GM19463 (cell line): Measurements from ENCODE around the gene TXK.
A peak's percentile ranks its signal among the peaks of the same experiment; 100 is the strongest.

Experiments
- ATAC-seq: cut with Tn5 transposase; IDR thresholded peaks from one replicate; pipeline ENCODE4 v1.9.1; 2021; ENCODE audit warnings: mild to moderate bottlenecking, moderate library complexity; ENCODE audit not compliant: unreplicated experiment

The TXK gene

DNA sequence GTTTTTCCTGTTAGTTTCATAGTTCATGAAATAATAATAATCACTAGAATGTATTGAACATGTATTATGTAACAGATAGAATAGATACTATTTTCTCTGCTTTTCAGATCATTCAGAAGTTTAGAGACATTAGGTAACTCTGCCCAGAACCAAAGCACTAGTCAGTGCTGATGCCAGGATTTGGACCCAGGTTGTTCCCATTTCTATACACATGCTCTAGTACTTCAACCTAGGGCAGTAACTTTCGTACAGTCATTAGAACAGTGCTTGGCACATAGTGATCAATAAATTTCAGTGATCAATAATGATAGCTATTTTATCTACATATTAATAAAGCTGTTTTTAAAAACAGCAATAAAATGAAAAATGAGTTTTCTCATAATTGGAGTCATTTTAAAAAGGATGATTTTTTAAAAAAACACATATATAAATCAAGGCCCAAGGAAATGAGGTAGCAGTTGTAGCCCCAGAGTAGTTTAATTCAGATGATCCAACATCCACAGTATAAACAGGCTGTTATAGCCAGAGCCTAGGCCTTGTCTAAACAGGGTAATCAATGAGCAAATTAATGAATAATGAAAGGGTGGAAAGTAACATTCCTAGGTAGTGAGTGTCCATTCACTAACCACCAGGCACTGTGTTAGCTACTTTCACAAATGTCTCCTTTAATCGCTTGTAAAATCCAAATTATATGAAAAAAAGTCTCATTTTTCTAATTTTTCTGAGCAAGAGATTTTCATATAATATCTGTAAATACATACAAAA is 25.6 kb downstream of the TXK start:
- no peak for ATAC-seq

DNA sequence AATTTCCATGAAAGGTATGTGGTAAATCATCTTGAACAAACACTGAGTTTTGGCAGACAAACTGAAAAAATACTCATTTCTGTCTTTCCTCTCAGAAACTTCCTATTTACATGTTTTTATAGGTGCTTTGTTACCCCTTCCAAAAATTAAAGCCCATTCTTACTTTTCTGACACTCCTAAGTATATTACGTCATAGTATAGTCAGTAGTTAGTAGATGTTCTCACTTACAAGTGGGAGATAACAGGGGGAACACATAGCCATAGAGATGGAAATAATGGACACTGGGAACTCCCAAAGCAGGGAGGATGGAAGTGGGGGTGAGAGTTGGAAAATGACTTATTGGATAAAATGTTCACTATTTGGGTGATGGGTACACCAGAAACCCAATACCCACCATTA is 28.8 kb downstream of the TXK start:
- no peak for ATAC-seq

DNA sequence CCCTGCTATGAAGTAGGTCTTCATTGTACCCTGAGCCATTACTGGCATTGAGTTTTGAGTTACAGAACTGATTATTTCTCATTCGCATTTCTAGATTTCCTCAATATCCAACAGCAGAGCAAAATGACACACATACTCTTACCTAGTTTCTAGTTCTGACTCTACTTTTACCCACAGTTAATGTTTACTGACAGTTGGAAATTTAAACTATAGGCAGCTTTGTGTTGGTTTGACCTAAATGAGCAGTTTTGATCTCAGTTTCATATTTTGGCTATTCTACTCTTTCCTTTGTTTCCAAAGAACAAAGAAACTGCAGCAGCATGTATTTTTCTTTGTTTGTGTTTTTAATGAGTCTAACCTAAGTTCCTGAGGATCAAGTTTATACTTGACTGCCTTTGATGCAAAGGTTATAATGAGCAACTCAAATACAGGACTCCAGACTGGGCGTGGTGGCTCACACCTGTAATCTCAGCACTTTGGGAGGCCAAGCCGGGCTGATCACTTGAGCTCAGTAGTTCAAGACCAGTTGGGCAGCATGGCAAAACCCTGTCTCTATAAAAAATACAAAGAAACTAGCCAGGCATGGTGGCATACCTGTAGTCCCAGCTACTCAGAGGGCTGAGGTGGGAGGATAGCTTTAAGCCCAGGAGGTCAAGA is 30.4 kb downstream of the TXK start:
- ATAC-seq, result peak; percentile 88

DNA sequence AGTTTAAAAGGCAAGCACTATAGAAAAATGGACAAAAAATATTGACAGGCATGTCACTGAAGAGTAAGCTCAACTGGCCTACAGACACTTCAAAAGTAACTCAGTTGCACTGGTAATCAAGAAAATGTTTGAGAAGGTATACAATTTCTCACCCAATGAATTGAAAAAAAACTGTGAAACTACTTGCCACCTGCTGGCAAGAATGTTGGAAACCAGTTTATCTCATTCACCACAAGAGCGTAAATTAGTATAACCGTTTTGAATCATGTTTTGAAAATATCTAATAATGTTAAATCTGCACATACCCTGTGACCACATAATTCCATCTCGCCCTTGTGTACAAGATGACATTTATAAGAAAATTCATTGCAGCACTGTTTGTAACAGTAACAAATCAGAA is 31.7 kb downstream of the TXK start:
- no peak for ATAC-seq

DNA sequence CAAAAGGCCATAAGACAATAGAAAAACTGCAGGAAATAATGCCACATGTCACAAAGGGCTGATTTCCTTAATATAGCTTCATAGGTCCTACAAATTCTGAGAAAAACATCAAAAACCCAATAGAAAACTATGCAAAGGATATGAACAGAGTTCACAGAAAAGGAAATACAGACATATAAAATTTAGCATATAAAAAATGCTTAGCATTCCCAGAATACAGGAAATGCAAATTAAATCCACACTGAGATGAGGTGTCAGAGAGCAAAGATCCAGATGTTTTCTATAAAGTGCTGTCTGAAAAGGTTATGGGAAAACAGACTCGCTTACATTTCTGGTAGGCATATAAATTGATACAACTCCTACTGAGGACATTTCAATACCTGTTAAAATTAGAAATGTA is 33.8 kb downstream of the TXK start:
- ATAC-seq, result no peak

DNA sequence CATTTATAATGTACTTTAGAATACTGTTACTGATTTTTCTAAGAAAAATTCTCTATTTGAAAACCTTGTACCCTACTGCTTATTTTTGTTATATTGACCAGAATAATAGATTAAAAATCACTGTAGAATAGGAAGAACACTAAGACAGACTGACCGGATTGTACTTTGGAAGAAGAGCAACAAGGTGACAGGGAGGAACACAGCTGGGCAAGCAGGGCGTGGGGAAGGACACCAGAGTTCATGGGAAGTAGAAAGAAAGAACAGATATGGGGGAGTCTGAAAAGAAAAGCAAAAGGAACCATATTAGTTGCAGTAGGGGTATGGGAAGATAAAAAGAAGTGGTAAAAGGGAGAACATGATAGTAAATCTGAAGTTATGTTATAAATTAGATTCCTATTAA is 38.6 kb downstream of the TXK start:
- no peak for ATAC-seq

DNA sequence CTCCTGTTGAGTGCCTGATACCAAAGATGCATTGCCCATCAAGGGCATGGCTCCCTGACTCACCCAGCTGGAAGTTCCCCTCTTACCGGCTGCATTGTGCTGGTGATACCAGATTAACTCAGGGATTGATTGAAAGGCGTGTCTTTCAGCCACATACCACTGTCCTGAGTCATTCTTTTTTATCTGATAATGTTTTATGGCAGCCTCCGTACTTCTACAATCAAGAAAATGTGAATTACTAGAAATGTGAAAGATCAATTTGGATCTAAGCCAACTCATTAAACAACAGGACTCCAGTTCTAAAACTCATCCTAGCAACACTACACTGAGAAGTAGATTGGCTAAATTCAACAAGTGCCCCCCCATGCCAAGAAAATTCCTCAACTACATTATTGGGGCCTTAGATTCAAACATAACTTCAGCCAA is 40.0 kb downstream of the TXK start:
- no peak for ATAC-seq

DNA sequence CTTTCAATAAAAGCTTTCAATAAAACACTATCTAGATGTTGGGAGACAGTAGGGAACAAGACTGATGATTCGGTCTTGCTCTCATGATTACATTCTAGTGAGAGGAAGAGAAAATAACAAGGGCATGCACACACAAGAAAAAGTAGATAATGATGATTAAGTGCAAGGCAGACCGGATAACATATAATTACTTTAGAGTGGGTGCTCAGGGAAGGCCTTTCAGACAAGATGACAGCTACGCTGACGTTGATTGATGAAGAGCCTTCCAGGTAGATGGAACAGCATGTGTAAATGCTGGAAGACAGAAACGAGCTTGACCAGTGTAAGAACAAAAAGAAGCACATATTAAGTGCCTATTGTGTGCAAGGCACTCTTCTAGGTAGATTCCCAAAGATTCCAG is 43.4 kb downstream of the TXK start:
- no peak for ATAC-seq

DNA sequence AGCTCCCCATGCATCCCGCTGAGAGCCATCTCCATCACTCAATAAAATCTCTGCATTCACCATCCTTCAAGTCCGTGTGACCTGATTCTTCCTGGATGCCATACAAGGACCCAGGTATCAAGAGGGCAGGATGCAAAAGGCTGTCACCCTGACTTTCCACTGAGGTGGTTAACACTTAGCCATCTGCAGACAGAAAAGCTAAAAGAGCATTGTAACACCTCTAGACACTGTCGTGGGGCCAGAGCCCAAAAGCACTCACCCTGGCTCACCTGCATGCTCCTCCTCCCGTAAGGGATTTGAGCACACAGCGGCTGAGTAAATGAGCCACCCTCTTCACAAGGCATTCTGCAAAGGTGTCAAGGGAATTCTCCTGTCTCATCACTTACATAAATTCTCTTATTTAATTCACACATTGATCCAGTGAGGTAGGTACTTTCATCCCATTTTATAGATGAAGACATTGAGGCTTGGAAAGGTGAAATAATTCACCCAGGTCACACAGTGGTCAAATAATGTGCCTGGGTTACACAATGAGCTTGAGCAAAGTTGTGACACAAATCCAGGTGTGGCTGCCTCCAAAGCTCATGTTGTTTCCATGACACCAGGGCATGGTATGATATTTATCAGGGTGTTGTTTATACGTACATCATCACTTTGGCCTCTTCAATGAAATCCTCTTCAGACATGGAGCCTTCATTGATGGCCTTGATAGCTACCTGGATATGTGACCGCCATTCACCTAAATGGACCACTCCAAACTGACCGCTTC is 48.0 kb downstream of the TXK start:
- no peak for ATAC-seq

DNA sequence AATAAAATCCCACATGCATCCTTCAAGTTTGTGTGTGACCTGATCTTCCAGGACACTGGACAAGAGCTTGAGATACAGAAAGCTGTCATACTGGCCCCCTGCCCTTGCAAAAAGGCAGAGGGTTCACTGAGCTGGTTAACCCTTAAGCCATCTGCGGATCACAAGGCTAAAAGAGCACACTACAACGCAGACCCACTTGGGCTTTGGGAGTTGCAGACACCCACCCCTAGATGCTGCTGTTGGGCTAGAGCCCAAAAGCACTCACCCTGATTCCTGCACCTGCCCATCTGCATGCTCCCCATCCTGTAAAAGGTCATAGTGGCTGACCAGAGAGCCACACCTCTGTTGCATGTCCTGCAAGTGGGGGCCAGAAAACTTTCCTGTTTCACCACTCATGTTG is 51.1 kb downstream of the TXK start:
- no peak for ATAC-seq

DNA sequence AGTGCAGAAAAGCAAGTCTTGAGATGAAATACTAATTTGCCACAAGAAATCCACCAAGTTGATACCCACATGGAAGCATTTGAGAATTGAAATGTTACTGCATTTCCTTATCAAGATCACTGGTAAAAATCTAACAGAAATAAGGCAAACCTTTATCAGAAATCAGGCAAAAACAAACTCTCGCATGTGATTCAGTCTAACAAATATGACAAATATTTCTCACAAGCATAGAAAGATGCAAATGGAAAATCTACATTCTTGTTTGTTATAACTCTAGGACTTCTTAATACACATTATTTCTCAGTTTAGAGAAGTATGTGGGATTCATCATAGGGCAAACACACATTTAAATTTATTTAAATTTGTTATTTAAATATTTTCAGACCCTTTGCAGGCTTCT is 52.9 kb downstream of the TXK start:
- no peak for ATAC-seq

DNA sequence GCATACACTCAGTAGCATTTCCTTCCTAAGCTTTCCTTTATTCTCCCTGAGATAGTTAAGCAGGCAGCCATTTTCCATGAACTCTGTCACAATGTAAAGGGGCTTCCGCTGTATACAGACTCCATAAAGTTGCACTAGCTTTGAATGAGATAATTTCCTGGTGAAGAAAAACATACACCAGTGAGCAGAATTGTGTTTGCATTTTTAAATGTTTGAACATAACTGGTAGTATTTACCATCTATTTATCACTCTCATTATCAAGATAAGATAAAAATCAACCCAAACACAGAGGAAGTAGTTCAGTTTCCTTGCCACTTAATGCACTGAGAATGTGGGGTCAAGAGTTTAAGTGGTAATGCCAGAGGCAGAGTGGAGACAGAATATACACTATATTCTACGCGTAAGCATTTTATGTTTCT is 54.1 kb downstream of the TXK start:
- no peak for ATAC-seq

DNA sequence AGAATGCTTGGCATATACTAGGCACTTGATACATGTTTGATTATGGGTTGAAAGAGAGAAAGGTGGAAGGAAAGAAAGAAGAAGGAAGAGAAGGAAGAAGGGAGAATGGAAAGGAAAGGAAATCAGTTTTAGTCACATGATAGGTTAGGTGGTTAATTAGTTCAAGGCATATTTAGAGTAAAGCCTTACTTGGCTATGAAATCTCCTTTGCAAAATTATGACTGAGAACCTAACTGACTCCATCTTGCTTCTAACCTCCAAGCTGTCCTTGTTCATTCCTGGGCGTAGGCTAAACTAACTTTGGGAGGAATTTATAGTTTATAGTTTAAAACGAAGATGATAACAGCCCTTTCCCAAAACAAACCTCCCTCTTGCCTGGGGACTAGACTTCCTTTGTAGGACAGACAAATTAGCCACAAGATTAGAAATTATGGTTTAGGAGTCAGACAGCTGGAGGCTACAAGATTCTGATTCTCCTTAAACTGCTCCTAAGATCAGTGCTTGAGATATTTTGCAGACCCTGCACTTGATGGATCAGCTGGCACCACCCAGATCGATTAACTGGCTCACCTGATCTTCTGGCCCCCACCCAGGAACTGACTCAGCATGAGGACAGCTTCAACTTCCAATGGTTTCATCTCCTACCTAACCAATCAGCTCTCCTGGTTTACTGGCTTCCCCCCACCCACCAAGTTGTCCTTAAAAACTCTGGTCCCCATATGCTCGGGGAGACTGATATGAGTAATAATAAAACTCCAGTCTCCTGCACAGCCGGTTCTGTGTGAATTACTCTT is 55.0 kb downstream of the TXK start:
- ATAC-seq, result no peak

DNA sequence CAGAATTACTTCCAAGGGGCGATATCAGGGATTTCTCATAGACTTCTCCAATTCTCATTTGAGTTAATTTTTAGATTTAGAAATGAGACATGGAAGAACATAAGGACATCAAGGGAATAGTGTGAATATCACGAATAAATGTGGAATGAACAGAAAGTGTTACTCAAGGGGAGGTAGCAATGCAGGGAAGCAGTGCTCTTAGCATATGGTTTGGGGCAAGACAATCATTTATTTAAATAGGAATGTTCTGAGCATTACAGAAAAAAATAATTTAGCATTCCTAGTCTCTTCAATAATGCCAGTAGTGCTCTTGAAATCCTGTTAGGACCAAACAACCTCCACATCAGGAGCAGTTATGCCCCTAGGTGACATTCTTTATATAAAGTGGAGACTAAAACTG is 55.6 kb downstream of the TXK start:
- no peak for ATAC-seq

DNA sequence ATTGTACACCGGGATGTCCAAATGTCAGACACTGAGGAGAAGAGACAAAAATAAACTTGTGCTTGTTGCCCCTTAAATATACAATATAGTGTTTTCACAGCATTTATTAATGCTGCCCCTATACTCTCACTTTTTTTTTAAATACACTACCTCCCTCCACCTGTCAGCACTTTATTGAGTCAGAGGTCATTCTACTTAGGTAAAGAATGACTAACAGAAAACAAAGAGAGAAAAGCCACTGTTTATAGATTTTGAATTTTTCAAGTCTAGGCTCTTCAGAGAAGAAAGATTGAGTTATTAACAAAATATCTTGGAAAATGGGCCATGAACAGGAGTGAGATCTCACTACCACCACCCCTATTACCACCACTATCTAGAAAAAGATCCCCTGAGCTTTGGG is 59.4 kb downstream of the TXK start:
- no peak for ATAC-seq

DNA sequence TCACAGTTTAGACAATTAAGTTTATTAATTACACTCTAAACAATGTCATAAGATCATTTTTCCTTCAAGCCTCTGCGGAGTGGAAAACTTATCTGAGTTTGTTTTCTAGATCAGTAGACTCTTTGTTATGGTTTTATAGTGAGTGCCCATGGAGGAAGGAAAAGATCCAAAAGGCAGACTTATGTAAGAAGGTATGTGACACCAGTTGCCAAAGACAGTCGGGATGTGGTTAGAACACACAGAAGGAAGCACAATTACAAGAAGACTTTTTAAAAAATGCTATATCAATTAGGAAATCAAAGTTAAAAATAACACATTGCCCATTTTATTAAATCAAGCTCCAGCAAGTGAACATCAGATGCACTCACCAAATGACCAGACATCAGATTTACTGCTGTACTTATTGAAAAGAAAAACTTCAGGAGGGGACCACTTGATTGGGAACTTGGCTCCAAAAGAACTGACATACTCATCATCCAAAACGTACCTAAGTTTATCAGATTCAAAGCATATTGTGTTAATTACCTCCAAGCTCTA is 60.4 kb downstream of the TXK start:
- no peak for ATAC-seq

DNA sequence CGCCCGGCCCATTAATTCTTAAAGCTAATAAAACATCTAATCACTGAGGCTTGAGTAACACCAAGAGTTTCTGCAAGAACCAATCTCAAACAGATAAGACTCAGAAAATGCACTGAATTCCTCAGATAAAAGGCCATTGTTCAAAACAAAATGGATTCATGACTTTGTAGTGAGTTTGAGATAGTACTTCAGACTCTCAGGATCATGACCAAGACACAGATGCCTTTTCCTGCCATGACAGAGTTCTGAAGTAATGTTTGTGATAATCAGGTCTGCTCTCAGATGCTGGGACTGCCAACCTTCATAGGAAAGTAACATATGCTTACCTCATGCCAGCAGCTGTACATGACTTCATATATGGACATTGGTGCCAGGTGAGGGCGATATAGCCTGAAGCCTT is 62.9 kb downstream of the TXK start:
- ATAC-seq, result no peak

DNA sequence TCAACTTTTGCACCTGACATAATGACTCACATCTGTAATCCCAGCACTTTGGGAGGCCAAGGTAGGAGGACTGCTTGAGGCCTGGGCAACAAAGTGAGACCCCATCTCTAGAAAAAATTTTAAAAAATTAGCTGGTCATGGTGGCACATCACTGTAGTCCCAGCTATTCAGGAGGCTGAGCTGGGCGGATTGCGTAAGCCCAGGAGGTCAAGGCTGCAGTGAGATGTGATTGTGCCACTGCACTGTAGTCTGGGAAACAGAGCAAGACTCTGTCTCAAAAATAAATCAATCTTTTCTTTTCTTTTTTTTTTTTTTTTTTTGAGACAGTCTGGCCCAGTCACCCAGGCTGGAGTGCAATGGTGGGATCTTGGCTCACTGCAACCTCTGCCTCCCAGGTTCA is 65.0 kb downstream of the TXK start:
- no peak for ATAC-seq

DNA sequence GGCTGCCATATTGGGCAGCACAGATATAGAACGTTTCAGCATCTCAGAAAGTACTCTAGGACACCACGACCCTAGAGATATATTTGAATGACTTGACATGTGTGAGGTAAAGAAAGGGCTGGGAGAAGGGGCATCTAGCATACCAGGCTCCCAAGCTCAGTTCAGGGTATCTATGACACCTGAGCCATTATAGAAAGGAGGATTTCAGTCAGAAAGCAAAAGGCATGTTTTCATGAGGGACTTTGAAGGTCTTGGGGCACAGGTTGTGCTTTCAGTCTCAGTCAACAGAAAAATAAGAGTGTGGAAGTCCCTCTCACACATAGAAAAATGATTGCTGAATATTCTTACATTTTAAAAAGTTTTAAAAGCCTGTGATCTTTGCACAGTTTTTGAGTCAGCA is 65.9 kb downstream of the TXK start:
- no peak for ATAC-seq

DNA sequence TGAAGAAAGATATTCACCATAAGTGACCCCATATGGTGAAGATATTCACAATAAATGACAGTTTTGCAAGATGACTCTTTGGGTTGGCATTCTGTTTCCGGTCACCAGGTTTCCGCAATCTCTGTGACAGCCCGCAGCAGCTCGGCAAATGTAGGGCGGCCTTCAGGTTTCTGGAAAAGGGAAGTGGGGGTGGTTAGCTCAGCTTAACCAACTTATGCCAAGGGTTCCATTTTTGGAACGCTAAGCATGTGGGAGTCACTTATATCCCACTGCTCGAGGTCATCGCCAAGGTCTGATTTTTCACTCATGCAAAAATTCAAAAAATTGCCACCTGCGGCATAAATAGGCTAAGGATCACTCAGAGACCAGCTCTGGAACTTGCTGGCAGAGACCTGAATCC is 66.5 kb downstream of the TXK start:
- ATAC-seq, result no peak

DNA sequence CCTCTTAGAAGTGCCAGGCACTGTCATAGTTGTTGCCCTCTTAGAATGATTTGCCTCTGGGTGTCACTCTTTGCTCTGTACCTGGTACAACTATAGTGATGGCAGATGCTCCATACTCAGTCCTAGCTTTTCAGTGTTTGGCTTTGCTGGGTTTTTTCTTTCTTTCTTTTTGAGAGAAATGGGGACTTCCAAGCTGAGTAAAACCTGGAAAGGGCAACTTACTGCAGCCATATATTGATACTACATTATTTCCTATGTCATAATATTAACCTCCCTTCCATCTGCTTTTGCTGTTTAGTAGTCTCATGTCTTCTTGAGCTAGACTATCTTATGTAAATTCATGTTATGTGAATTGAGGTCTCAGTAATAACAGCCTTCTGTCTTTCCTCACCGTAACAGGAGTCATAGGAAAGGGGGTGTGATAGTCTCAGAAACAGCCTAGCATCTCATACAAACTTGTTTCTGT is 68.4 kb downstream of the TXK start:
- ATAC-seq, result peak; percentile 76
